AML-193 (cell line): ENCODE results near the gene FUNDC1.

Experiments
- DNase-seq, 2 experiments: peaks; one replicate each; lab custom pipeline; 2025; lab: John Stamatoyannopoulos, UW

The FUNDC1 gene

GRCh38 chrX:44480591-44480990 is 62.1 kb downstream of the FUNDC1 start:
- DNase-seq: no peak

DNA sequence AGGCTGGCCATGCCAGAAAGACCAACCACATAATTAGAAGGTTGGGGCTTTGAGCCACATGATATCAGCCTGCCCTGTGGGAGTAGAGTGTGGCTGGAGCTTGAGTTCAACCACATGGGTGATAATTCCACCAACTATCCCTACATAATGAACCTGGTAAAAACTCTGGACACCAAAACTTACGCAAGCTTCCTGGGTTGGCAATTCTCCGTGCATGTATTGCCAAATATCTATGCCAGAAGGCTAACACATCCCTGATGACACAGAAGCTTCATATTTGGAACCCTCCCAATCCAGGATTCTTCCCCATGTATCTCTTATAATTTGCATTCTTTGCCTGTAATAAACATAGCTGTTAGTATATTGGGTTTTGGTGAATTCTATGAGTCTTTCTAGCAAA is 68.2 kb downstream of the FUNDC1 start:
- no peak for DNase-seq
